HEK293T (cell line): ENCODE measurements around the gene FLT3.

Experiments
- CTCF ChIA-PET: fragments of 350-600 bp; formaldehyde crosslinking; extraction: SDS; loops from one replicate; lab custom pipeline; 2021; ENCODE audit warnings: antibody characterized with exemption, inconsistent platforms; lab: Yijun Ruan, JAX
- POLR2A ChIA-PET: fragments of 350-600 bp; formaldehyde crosslinking; extraction: SDS; loops from one replicate; lab custom pipeline; 2020; ENCODE audit warnings: antibody characterized with exemption, inconsistent platforms; lab: Yijun Ruan, JAX
- DNase-seq: peaks from one replicate; pipeline ENCODE4 v3.0.0; 2012; ENCODE audit warnings: mixed read lengths; ENCODE audit errors: extremely low spot score
- ARNT ChIP-seq: fragments of 450-650 bp; IDR thresholded peaks from 2 replicates; pipeline ENCODE4 v1.6.1; 2017; ENCODE audit warnings: mild to moderate bottlenecking
- BHLHE40 ChIP-seq: fragments of 450-650 bp; IDR thresholded peaks from 2 replicates; pipeline ENCODE4 v1.6.1; 2016; ENCODE audit warnings: mild to moderate bottlenecking, moderate library complexity, borderline replicate concordance
- CTBP1 ChIP-seq: fragments of 450-650 bp; IDR thresholded peaks from 2 replicates; pipeline ENCODE4 v1.6.1; 2016; ENCODE audit warnings: borderline replicate concordance
- ELF4 ChIP-seq: fragments of 450-650 bp; IDR thresholded peaks from 2 replicates; pipeline ENCODE4 v1.6.1; 2017; ENCODE audit warnings: antibody characterized with exemption
- FOXA1 ChIP-seq: fragments of 450-650 bp; IDR thresholded peaks from 2 replicates; pipeline ENCODE4 v1.6.1; 2016; ENCODE audit warnings: mild to moderate bottlenecking
- FOXK2 ChIP-seq: fragments of 450-650 bp; IDR thresholded peaks from 2 replicates; pipeline ENCODE4 v1.6.1; 2016; ENCODE audit warnings: mild to moderate bottlenecking
- FOXM1 ChIP-seq: fragments of 450-650 bp; IDR thresholded peaks from 2 replicates; pipeline ENCODE4 v1.6.1; 2017; ENCODE audit warnings: mild to moderate bottlenecking, borderline replicate concordance
- HDGF ChIP-seq: fragments of 450-650 bp; IDR thresholded peaks from 2 replicates; pipeline ENCODE4 v1.6.1; 2017; ENCODE audit warnings: antibody characterized with exemption, borderline replicate concordance
- L3MBTL2 ChIP-seq: fragments of 450-650 bp; conservative IDR thresholded peaks from 2 replicates; pipeline ENCODE4 v1.6.1; 2016; ENCODE audit warnings: mild to moderate bottlenecking
- LEF1 ChIP-seq: fragments of 450-650 bp; IDR thresholded peaks from 2 replicates; pipeline ENCODE4 v1.6.1; 2017; ENCODE audit warnings: mild to moderate bottlenecking, borderline replicate concordance
- NFRKB ChIP-seq: fragments of 450-650 bp; IDR thresholded peaks from 2 replicates; pipeline ENCODE4 v1.6.1; 2016; ENCODE audit warnings: mild to moderate bottlenecking, moderate library complexity
- PKNOX1 ChIP-seq: fragments of 450-650 bp; IDR thresholded peaks from 2 replicates; pipeline ENCODE4 v1.6.1; 2016
- SP1 ChIP-seq: fragments of 450-650 bp; IDR thresholded peaks from 2 replicates; pipeline ENCODE4 v1.6.1; 2017
- SUZ12 ChIP-seq: fragments of 450-650 bp; IDR thresholded peaks from 2 replicates; pipeline ENCODE4 v1.6.1; 2016; ENCODE audit warnings: mild to moderate bottlenecking
- TARDBP ChIP-seq: fragments of 450-650 bp; IDR thresholded peaks from 2 replicates; pipeline ENCODE4 v1.6.1; 2016
- ZNF384 ChIP-seq: fragments of 450-650 bp; IDR thresholded peaks from 2 replicates; pipeline ENCODE4 v1.6.1; 2016

The FLT3 gene

GRCh38 chr13:28045861-28046260, 54.5 kb downstream of the FLT3 start:
- ChIA-PET POLR2A (no interaction called here), CTCF (interaction anchor here (0.6 kb wide), 1 partner anchor 183 kb away, joined by 4 read pairs; no protein-coding TSS in a partner anchor)
- no peak for DNase-seq
- no peak for TF ChIP-seq HDGF
- TF ChIP-seq ZNF384: no peak

- no peak for DNase-seq
- TF ChIP-seq NFRKB: no peak
- no peak for TF ChIP-seq PKNOX1
- TF ChIP-seq ZNF384: no peak
- TF ChIP-seq ELF4: no peak
- no peak for TF ChIP-seq TARDBP
- TF ChIP-seq LEF1: no peak
- ChIA-PET POLR2A (no interaction called here), CTCF (no interaction called here)
Measured at GRCh38 chr13:28044608-28045007, 55.8 kb downstream of the FLT3 start.

GRCh38 chr13:28043224-28043623, 57.2 kb downstream of the FLT3 start:
- ChIA-PET CTCF (no interaction called here), POLR2A (no interaction called here)
- TF ChIP-seq ARNT (no peak), ZNF384 (no peak), FOXK2 (no peak), CTBP1 (no peak), FOXA1 (no peak), SP1 (no peak), LEF1 (no peak), L3MBTL2 (no peak), PKNOX1 (no peak), HDGF (no peak), ELF4 (no peak), FOXM1 (no peak), TARDBP (no peak)
- no peak for DNase-seq

GRCh38 chr13:28041501-28041900, 58.9 kb downstream of the FLT3 start:
- no peak for DNase-seq
- TF ChIP-seq SUZ12: no peak
- no peak for TF ChIP-seq L3MBTL2
- no peak for TF ChIP-seq ELF4
- no peak for TF ChIP-seq ARNT
- ChIA-PET POLR2A (no interaction called here), CTCF (no interaction called here)

GRCh38 chr13:28041031-28041461, 59.3 kb downstream of the FLT3 start:
- DNase-seq: no peak
- ChIA-PET POLR2A (no interaction called here), CTCF (no interaction called here)
- TF ChIP-seq FOXM1: no peak
- no peak for TF ChIP-seq SUZ12
- no peak for TF ChIP-seq PKNOX1
- no peak for TF ChIP-seq BHLHE40
- TF ChIP-seq TARDBP: no peak
- no peak for TF ChIP-seq HDGF

- TF ChIP-seq FOXM1: no peak
- no peak for DNase-seq
- ChIA-PET CTCF (no interaction called here), POLR2A (no interaction called here)
Measured at GRCh38 chr13:28037399-28037798, 63.0 kb downstream of the FLT3 start.

GRCh38 chr13:28035146-28035782, 65.1 kb downstream of the FLT3 start:
- no peak for DNase-seq
- TF ChIP-seq SUZ12: no peak
- TF ChIP-seq L3MBTL2: no peak
- no peak for TF ChIP-seq FOXM1
- TF ChIP-seq HDGF: no peak
- TF ChIP-seq ARNT: no peak
- no peak for TF ChIP-seq FOXA1
- no peak for TF ChIP-seq NFRKB
- TF ChIP-seq ZNF384: no peak
- no peak for TF ChIP-seq SP1
- no peak for TF ChIP-seq TARDBP
- TF ChIP-seq LEF1: no peak
- TF ChIP-seq CTBP1: no peak
- no peak for TF ChIP-seq BHLHE40
- TF ChIP-seq ELF4: no peak
- TF ChIP-seq PKNOX1: no peak
- CTCF ChIA-PET: no interaction called here
- POLR2A ChIA-PET: no interaction called here
